Right kidney (tissue), 1 donor: ENCODE data around the gene DNAAF5.
A peak's percentile ranks its signal among the peaks of the same experiment; 100 is the strongest.
"Not testable (repeated sequence)": the region's sequence is repeated elsewhere in the genome, so short reads cannot be mapped to it uniquely, and the experiment has no call there.

Experiments used
- DNase-seq: peaks from one replicate; pipeline ENCODE4 v3.0.0-alpha.2; 2016

Gene DNAAF5

DNA sequence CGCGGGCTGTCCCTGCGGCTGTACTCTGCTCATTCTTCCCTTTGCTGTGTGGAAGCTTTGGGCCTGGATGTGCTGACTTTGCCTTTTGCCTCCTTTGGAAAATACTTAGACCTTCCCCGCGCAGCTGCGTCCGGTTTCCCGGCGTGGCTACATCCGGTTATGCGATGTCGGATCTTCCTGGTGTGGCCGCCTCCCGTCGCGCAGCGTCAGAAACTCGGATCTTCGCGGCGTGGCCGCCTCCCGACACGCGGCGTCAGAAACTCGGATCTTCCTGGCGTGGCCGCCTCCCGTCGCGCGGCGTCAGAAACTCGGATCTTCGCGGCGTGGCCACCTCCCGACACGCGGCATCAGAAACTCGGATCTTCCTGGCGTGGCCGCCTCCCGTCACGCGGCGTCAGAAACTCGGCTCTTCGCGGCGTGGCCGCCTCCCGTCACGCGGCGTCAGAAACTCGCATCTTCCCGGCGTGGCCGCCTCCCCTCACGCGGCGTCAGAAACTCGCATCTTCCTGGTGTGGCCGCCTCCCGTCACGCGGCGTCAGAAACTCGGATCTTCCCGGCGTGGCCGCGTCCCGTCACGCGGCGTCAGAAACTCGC lies 55.5 kb downstream of the DNAAF5 start:
- no peak for DNase-seq

DNA sequence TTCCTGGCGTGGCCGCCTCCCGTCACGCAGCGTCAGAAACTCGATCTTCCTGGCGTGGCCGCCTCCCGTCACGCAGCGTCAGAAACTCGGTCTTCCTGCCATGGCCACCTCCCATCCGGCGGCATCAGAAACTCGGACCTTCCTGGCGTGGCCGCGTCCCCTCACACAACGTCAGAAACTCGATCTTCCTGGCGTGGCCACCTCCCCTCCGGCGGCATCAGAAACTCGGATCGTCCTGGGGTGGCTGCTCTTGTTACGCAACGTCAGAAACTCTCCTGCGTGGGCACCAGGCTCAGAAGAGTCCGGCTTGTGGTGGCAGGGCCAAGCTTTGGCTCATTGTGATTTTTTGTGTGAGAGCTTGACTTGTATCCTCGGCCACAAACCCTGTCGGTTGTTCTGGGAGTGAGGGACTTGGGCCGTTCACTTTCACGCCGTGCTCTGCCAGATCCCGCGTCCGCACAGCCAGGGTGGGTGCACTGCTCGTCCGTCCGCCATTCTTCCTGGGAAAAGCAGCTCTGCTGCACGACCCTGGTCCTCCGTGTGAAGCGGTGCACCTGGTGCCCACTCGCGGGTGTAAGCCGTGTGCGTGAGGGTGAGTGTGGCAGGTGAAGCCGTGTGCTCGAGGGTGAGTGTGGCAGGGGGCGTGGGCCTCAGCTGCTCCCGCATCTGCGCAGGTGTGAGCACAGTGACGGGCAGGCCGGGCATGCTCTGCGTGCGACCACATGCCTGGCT lies 56.4 kb downstream of the DNAAF5 start:
- DNase-seq, result no peak

DNA sequence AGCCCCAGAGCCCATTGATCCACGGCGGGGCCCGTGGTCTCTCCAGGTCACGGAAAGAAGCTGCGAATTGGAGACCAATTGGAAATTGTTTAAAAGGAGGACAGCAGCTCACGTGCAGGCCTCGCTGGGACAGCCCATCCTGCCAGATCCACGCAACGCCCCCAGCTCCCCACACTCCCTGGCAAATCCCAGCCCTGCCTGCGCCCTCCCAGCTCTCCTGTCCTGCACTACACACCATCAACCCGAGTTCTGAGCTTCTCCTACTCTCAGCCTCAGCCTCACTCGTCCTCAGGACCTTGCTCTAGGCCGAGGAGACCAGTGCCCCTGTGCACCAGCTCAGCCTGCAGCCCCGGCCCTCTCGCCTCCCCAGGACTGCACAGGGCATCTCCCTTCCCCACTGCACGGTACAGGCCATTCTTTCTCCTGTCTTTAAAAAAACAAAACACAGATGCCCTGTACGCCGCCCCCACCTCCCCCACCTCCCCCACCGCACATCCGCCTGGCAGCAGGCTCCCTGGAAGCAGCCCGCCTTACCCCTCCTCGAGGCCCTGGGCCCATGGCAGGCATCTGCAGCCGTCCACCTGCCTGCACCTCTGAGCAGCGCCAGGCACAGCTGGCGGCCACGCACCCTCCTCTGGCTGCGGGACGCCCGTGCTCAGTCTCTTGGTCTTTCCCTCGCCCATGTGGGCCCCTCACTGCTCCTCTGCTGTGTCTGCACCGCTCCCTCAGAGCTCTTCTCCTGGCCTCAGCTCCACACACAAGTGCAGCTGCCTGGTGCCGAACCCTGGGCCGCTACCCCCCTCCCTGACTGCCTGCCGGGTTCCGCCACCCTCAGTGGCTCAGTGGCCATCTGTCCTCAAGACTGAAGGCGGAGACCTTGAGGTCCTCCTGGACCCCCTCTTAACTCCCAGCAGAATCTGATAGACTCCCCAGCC lies 57.3 kb downstream of the DNAAF5 start:
- no peak for DNase-seq

DNA sequence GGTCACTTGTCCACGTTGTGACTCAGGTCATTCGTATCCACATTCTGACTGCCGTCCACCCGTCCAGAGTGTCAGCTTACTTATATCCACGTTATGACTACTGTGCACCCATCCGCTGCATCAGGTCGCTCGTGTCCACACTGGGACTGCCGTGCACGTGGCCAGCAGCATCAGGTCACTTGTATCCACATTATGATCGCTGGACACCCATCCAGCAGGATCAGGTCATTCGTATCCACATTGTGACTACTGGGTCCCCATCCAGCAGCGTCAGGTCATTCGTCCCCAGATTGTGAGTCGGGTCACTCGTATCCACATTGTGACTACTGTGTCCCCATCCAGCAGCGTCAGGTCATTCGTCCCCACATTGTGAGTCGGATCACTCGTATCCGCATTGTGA lies 58.5 kb downstream of the DNAAF5 start:
- DNase-seq, result no peak

DNA sequence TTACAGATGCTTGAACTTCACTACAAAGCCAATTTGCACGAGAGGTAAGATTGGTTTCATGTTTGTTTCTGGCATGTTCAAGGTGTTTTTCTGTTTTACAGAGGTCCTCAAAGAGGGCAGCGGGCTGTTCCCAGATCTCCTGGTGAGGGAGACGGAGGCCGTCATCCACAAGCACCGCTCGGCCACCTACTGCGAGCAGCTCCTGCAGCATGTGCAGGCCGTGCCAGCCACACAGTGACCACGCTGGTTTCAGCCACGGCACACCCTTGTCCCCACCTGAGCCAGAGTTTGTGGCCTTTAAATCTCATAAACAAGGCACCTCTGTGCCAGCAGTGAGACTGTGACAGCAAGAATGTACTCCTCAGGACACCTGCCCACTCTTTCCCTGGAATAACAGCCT lies 58.9 kb downstream of the DNAAF5 start:
- no peak for DNase-seq

DNA sequence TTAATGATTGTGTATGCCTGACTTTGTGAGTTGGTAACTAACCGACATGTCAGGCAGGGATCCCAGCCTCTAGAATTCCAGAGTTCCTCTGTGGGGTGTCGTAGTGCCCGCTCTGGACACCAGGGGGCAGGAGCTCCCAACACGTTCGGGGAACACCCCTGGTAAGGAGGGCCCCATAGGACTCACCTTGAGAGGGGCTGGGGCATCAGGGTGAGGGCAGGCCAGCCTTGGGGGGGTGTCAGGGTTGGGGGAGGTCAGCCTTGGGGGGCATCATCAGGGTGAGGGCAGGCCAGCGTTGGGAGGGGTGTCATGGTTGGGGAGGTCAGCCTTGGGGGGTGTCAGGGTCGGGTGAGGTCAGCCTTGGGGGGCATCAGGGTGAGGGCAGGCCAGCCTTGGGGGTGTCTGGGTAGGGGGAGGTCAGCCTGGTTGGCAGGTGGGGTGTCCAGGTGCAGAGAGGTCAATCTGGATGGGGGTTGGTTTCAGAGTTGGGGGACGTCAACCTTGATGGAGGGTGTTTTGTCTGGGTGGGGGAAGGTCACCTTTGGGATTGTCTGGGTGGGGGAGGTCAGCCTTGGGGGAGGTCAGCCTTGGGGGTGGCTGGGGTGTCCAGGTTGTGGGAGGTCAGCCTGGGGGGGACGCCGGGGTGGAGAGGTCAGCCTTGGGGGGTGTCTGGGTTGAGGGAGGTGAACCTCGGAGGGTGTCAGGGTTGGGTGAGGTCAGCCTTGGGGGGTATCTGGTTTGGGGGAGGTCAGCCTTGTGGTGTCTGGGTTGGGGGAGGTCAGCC lies 60.2 kb downstream of the DNAAF5 start:
- no peak for DNase-seq

DNA sequence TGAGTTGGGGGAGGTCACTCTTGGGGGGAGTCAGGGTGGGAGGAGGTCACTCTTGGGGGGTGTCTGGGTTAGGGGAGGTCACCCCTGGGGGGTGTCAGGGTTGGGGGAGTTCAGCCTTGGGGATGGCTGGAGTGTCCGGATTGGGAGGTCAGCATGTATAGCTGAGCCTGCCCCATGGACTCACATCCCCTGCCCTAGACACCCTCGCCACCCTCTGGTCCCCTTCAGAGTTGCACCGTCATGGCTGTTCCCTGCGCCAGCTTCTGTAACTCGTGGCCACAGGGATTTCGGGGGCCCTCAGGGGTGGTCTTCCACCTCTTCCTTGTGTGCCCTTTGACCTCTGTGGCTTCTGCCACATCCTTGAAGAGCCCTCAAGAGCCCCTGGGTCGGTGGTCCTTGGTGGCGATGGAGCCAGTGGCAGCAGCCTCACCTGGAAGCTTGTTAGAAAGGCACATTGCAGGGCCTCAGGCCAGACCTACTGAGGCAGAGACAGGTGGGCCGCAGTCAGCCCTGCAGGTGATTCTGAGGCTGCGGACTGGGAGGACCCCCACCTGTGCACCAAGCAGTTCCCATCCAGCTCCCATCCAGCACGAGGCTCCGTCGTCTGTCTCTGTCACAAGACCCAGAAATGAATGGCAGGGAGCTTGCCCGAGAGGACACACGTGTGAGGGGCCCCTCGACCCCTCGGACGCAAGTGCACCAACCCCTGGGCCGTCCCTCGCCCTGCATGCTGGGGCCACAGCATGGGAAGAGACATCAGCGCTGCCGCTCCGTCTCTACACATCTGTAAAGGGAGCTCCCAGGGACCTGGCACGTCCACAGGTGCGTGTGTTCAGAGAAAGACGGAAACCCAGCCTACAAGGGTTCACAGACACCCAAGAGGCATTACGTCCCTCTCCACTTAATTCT lies 61.1 kb downstream of the DNAAF5 start:
- no peak for DNase-seq

DNA sequence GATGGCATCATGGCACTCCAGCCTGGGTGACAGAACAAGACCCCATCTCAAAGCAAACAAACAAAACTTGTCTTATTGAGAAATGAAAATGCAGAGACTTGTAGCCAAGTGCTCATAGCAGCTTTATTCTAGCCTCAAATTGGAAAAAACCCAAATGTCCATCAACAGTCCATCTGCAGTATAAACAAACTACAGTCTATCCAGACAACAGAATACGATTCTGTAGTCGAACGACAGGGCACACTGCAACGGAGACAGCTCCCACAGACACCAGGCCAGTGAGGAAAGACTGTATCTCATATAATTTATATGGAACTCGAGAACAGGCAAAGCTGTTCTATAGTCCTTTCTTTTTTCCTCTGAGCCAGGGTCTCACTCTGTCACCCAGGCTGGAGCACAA lies 65.0 kb downstream of the DNAAF5 start:
- no peak for DNase-seq

DNA sequence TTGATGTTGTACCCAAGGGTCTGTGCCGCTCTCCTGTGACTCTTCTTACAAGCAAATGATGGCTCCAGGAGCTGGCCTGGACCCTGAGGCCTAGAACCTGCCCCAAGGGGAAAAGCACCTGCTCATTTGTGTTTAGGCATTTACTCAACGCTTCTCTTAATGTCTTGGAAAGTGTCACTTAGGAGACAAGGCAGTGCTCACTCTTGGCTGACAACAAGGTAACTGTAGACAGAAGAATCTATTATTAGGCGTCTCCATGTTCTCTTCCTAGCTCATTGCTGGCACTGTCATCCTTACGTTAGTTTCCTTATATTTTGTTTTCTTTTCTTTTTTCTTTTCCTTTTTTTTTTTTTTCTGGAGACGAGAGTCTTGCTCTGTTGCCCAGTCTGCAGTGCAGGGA lies 67.7 kb downstream of the DNAAF5 start:
- DNase-seq, result no peak

DNA sequence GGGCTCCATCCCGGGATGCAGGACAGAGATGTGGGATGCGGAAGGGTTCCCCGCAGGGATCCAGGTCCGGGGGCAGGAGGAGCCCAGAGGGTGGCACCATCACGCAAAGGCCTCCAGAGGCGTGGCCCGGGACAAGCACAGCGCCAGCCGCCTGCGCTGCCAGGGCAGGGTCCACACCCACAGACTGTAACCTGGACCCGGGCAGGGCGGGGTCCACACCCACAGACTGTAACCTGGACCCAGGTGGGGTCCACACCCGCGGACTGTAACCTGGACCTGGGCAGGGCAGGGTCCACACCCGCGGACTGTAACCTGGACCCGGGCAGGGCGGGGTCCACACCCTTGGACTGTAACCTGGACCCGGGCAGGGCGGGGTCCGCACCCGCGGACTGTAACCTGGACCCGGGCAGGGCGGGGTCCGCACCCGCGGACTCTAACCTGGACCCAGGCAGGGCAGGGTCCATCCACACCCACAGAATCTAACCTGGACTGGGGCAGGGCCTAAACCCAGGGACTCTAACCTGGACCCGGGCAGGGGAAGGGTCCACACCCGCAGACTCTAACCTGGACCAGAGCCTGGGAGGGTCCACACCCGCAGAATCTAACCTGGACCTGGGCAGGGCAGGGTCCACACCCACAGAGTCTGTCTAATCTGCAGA lies 68.3 kb downstream of the DNAAF5 start:
- no peak for DNase-seq

DNA sequence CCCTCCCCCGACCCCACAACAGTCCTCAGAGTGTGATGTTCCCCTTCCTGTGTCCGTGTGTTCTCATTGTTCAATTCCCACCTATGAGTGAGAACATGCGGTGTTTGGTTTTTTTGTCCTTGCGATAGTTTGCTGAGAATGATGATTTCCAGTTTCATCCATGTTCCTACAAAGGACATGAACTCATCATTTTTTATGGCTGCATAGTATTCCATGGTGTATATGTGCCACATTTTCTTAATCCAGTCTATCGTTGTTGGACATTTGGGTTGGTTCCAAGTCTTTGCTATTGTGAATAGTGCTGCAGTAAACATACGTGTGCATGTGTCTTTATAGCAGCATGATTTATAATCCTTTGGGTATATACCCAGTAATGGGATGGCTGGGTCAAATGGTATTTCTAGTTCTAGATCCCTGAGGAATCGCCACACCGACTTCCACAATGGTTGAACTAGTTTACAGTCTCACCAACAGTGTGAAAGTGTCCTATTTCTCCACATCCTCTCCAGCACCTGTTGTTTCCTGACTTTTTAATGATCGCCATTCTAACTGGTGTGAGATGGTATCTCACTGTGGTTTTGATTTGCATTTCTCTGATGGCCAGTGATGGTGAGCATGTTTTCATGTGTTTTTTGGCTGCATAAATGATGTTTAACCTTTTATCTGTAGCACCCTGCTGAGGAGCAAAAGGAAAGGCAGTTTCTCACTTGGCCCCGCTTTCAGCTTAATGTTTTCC lies 70.1 kb downstream of the DNAAF5 start:
- DNase-seq, result not testable (repeated sequence)

DNA sequence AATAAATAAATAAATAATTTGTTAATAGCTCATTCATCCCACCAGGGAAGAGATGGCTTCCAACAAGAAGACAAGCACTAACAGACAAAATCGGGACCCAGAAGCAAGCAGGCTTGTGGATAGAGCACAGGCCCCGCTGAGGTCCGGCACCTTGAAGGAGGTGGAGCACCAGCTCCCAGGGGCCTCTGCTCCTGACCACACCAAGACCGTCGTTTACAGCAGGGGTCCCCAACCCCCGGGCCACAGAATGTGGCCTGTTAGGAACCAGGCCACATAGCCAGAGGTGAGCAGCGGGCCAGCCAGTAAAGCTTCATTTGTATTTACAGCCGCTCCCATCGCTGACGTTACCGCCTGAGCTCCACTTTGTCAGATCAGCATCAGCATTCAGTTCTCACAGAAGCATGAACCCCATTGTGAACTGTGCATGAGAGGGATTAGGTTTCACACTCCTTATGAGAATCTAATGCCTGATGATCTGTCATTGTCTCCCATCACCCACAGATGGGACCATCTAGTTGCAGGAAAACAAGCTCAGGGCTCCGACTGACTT lies 72.5 kb downstream of the DNAAF5 start:
- DNase-seq, result no peak

DNA sequence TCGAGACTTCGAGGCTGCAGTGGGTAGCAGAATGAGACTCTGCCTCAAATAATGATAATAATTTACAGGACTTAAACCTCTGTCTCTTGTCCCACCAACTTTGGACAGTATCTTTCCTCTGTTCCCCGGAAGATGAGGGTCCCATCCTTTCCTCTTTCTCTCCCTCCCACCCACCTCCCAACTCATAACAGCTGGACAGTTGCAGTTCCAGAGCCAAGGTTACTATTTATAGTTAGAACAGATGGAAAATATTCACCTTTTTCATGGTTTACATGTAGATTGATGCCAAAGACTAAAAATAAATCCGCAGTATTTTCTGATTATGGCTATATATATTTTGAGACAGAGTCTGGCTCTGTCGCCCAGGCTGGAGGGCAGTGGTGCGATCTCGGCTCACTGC lies 74.2 kb downstream of the DNAAF5 start:
- DNase-seq, result no peak

DNA sequence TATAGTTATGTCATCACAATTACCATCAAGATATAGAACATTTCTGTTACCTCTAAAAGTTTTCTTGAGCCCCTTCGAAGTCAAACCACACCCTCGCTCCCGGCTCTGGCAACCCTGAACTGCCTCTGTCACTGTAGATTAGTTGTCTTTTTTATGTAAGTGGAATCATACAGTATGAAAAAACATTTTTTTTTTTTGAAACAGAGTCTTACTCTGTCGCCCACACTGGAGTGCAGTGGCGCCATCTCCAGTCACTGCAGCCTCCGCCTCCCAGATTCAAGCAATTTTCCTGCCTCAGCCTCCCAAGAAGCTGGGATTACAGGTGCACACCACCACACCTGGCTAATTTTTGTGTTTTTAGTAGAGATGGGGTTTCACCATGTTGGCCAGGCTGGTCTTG lies 74.9 kb downstream of the DNAAF5 start:
- not testable (repeated sequence) for DNase-seq

DNA sequence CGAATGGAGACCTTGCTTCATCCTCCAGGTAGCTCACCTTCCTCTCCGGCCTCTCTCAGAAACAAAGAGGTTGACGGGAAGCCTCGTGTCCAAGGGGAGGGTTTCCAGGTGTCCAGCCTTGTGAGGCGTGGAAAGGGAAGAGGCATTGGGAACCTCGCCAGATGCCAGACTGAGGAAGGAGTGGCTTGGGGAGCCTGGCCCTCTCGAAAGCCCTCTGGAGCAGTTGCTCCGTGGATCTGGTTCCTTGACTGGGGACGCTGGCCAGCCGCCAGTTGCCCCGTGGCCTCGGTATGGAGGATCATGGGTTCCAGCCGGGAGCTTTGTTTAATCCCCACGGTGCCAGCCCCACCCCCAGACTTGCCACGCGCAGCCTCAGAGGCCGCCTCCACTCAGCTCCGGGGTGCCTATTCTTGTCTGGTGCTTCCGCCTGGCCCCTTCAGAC lies 75.5 kb downstream of the DNAAF5 start:
- peak; percentile 46 for DNase-seq

DNA sequence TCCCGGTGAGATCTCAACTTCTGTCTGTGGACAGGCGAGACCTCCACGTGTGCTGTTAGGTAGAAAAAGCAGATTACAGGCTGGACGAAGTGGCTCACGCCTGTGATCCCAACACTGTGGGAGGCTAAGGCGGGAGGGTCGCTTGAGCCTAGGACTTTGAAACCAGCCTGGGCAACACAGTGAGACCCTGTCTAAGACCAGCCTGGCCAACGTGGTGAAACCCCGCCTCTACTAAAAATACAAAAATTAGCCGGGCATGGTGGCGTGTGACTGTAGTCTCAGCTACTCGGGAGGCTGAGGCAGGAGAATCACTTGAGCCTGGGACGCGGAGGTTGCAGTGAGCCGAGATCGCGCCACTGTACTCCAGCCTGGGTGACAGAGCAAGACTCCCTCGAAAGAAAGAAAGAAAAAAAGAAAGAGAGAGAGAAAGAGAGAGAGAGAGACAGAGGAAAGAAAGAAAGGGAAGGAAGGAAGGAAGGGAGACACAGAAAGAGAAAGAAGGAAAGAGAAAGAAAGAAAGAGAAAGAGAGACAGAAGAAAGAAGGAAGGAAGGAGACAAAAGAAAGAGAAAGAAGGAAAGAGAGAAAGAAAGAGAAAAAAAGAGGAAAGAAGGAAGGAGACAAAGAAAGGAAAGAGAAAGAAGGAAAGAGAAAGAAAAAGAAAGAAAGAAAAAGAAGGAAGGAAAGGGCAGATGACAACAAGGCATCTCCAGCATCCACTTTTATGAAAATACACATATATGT lies 76.2 kb downstream of the DNAAF5 start:
- no peak for DNase-seq

DNA sequence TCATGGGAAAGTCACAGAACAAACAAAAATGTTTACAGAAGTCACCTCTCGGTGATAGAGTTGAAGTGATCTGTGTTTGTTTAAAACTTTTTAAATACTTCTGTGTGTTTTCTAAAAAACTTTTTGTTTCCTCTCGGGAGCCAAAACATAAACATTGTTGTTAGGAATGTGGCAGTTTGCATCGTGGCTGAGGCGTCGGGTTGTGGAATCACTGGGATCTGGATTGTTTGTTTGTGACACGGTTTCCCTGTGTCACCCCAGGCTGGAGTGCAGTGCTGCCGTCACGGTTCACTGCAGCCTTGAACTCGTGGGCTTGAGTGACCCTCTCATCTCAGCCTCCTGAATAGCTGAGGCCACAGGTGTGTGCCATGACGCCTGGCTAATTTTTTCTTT lies 76.7 kb downstream of the DNAAF5 start:
- no peak for DNase-seq

DNA sequence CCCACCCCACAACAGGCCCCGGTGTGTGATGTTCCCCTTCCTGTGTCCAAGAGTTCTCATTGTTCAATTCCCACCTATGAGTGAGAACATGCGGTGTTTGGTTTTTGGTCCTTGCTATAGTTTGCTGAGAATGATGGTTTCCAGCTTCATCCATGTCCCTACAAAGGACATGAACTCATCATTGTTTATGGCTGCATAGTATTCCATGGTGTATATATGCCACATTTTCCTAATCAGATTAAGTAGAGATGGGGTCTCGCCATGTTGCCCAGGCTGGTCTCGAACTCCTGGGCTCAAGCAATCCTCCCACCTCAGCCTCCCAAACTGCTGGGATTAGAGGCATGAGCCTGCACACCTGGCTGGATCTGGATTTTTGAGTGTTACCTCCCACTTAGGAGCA lies 77.3 kb downstream of the DNAAF5 start:
- not testable (repeated sequence) for DNase-seq

DNA sequence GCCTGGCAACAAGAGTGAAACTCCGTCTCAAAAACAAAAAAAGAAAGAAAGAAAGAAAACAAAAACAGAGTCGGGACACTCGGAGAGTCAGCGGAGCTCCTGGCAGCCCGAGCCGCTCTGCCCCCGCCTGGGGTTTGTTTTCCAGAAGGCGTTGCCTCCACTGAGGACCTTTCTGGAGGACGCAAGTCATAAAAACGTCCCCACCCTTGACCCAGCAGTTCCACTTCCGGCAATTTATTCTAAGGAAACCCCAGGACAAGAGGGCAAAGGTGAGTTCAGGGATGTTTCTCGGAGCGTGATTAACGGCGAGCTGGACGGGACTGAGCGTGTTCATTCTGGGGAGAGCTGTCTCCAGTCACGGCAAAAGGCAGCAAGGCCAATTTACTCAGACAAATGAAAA lies 78.8 kb downstream of the DNAAF5 start:
- DNase-seq, result peak; percentile 47
